Measurements from ENCODE around the gene PLXNC1. TPM values are rescaled to one million over a fixed set of nuclear protein-coding genes. Genes with fewer than 3 reads are reported as not detected.

PLXNC1 gene
- polyA plus RNA-seq, 1 donor (not counting 4 experiments of a cell fraction or from before 2014, with no cell fraction given): 0.17 TPM

DNA sequence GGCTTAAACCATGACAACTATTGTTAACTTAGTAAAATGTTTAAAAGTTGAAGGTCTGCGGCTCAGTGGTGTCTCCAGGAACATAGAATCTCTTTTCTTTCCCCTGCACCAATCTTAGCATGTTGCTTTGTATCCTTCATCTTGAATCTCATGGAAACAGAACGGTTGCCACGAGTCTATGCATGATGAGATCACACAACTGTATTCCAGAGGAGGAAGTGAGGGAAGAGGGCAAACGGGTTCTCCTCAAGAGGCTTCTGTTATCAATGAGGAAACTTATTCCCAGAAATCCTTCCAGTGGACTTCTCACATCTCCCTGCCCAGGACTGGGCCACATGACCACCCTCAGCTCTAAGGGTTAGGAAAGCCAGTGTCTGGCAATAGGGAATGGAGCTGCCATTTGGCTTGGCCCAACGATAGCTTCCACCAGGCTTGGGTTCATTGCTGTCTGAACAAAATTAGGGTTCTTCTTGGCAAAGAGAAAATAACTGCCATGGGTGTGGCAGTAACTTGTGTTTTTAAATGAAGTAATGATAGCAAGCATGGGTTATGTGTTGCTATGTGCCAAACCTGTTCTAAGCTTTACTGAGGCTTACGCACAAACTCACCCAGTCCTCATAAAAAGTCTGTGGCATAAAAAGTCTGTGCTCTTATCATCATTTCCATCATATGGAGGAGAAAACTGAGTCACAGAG lies 17.4 kb downstream of the PLXNC1 start:
- Histone ChIP-seq H3K27me3 (ENCODE audit: control insufficient read depth, extremely low read depth, insufficient read depth, low read length) (peaks cover 18% of the 10 kb centered on the region), H3K9me3 (ENCODE audit: control insufficient read depth, low read depth, low read length) (no peaks in the 10 kb centered on the region), H3K36me3 (ENCODE audit: control insufficient read depth in 2 of 2, extremely low read depth in 1 of 2, insufficient read depth in 2 of 2, low read length in 2 of 2) (no peaks in the 10 kb centered on the region), H3K9ac (ENCODE audit: control insufficient read depth, extremely low read depth, insufficient read depth, low read length) (no peak overlapping the region), H3K4me3 (ENCODE audit: control insufficient read depth in 2 of 3, extremely low read depth in 1 of 3, insufficient read depth in 2 of 3, low read depth in 1 of 3, low read length in 3 of 3) (no peak overlapping the region), H2AFZ (ENCODE audit: control insufficient read depth, low read length) (no peak overlapping the region), H4K20me1 (ENCODE audit: control insufficient read depth, extremely low read depth, insufficient read depth, low read length) (no peaks in the 10 kb centered on the region), H3K4me2 (ENCODE audit: control insufficient read depth, extremely low read depth, insufficient read depth, low read depth, low read length) (no peak overlapping the region), H3K9me1 (ENCODE audit: control insufficient read depth, extremely low read depth, insufficient read depth, low read length) (no peaks in the 10 kb centered on the region), H3K4me1 (ENCODE audit: control insufficient read depth, extremely low read depth, insufficient read depth, low read length) (no peaks in the 10 kb centered on the region), H3K27ac (ENCODE audit: control insufficient read depth, insufficient read depth, low read length) (no peak overlapping the region), H3K79me2 (ENCODE audit: control insufficient read depth, insufficient read depth, low read length) (no peaks in the 10 kb centered on the region)
- DNase-seq (ENCODE audit: low read depth, low spot score) (no peak), FAIRE-seq (no peak)
- TF ChIP-seq EZH2 (IDR thresholded peaks at IDR 0.05; ENCODE audit: low read length): no peak
- TF ChIP-seq, protein P1, sequence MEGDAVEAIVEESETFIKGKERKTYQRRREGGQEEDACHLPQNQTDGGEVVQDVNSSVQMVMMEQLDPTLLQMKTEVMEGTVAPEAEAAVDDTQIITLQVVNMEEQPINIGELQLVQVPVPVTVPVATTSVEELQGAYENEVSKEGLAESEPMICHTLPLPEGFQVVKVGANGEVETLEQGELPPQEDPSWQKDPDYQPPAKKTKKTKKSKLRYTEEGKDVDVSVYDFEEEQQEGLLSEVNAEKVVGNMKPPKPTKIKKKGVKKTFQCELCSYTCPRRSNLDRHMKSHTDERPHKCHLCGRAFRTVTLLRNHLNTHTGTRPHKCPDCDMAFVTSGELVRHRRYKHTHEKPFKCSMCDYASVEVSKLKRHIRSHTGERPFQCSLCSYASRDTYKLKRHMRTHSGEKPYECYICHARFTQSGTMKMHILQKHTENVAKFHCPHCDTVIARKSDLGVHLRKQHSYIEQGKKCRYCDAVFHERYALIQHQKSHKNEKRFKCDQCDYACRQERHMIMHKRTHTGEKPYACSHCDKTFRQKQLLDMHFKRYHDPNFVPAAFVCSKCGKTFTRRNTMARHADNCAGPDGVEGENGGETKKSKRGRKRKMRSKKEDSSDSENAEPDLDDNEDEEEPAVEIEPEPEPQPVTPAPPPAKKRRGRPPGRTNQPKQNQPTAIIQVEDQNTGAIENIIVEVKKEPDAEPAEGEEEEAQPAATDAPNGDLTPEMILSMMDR (optimal IDR thresholded peaks at IDR 0.05 in 1 of 3, IDR thresholded peaks at IDR 0.05 in 1 of 3, conservative IDR thresholded peaks at IDR 0.05 in 1 of 3; ENCODE audit: extremely low read depth in 1 of 3, insufficient read depth in 2 of 3, low read length in 3 of 3): no peak
- dilution Hi-C loops (cut with MboI; ENCODE audit: extremely low pct_ligation_motif_present, low sequenced_read_pairs): no loop called here

DNA sequence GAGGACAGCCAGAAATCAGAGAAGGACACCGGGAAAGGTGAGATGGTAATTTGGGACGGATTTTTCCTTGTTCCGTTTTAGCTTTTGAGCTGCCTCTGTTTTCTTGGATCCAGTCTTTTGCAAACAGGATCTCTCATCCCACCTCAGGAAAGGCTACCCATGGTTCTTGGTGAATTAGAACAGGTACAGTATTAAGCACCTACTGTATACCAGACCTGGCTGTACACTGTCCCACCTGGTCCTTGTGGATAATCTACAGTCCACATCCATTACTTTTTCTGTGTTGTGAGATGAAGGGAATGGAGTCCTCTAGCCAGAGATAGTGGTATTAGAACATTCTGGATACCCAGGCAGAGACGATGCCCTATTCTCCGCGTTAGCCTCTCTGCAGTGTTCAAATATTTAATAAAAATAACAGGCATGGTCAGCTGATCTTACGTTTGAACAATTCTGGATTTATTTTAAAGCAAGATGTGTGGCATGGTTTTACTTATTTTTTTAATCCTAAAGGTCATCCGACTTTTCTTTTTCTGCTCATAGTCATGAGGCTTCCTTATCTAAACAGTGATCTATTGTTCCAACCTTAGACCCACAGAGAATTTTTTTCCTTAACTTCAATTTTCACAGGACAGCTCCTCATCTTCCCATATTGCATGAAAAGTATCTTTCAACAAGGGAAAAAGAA lies 18.8 kb downstream of the PLXNC1 start:
- no peaks in the 10 kb centered on the region for H3K9me1 ChIP-seq (ENCODE audit: control insufficient read depth, extremely low read depth, insufficient read depth, low read length)
- H3K4me2 ChIP-seq (ENCODE audit: control insufficient read depth, extremely low read depth, insufficient read depth, low read depth, low read length): no peak overlapping the region
- no peaks in the 10 kb centered on the region for H3K9me3 ChIP-seq (ENCODE audit: control insufficient read depth, low read depth, low read length)
- no peaks in the 10 kb centered on the region for H3K4me1 ChIP-seq (ENCODE audit: control insufficient read depth, extremely low read depth, insufficient read depth, low read length)
- no peak overlapping the region for H3K4me3 ChIP-seq (ENCODE audit: control insufficient read depth in 2 of 3, extremely low read depth in 1 of 3, insufficient read depth in 2 of 3, low read depth in 1 of 3, low read length in 3 of 3)
- H2AFZ ChIP-seq (ENCODE audit: control insufficient read depth, low read length): no peak overlapping the region
- FAIRE-seq (no peak), DNase-seq (ENCODE audit: low read depth, low spot score) (no peak)
- no peaks in the 10 kb centered on the region for H4K20me1 ChIP-seq (ENCODE audit: control insufficient read depth, extremely low read depth, insufficient read depth, low read length)
- peaks cover 18% of the 10 kb centered on the region for H3K27me3 ChIP-seq (ENCODE audit: control insufficient read depth, extremely low read depth, insufficient read depth, low read length)
- dilution Hi-C loops (cut with MboI; ENCODE audit: extremely low pct_ligation_motif_present, low sequenced_read_pairs): no loop called here
- H3K9ac ChIP-seq (ENCODE audit: control insufficient read depth, extremely low read depth, insufficient read depth, low read length): no peak overlapping the region
- no peak overlapping the region for H3K27ac ChIP-seq (ENCODE audit: control insufficient read depth, insufficient read depth, low read length)
- TF ChIP-seq, protein P1 (optimal IDR thresholded peaks at IDR 0.05 in 1 of 3, IDR thresholded peaks at IDR 0.05 in 1 of 3, conservative IDR thresholded peaks at IDR 0.05 in 1 of 3; ENCODE audit: extremely low read depth in 1 of 3, insufficient read depth in 2 of 3, low read length in 3 of 3): no peak
- no peak for TF ChIP-seq EZH2 (IDR thresholded peaks at IDR 0.05; ENCODE audit: low read length)
- no peaks in the 10 kb centered on the region for H3K36me3 ChIP-seq (ENCODE audit: control insufficient read depth in 2 of 2, extremely low read depth in 1 of 2, insufficient read depth in 2 of 2, low read length in 2 of 2)
- H3K79me2 ChIP-seq (ENCODE audit: control insufficient read depth, insufficient read depth, low read length): no peaks in the 10 kb centered on the region
